DMS53 (cell line): Measurements from ENCODE around the gene LCN12.

Source experiments
- DNase-seq: peaks from one replicate; lab custom pipeline; 2025; lab: John Stamatoyannopoulos, UW

LCN12 gene

GRCh38 chr9:136945333-136946227, 6.5 kb upstream of the LCN12 start:
- no peak for DNase-seq

DNA sequence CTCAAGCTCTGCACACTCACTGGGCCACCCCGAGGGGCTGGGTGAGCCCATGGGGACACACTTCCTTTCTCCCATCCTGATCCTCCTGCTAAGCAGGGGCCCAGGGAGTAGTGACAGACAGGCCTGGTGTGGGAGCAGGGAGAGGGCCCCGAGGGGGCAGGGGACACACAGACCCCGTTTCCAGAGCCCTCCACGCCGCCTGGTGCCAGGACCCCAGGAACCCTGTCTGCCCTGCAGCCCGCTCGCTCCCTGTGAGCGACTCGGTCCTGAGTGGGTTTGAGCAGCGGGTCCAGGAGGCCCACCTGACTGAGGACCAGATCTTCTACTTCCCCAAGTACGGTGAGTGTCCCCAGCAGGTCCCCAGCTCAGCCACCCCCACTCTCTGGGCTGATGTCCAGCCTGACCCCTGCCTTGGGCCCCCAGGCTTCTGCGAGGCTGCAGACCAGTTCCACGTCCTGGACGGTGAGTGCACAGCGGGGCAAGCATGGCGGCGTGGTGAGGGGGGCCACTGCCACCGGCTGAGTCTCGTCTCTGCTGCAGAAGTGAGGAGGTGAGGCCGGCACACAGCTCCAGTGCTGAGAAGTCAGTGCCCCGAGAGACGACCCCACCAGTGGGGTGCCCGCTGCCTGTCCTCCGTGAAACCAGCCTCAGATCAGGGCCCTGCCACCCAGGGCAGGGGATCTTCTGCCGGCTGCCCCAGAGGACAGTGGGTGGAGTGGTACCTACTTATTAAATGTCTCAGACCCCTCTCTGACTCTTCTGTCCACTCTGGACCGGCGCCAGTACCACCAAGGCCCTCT, 5.6 kb upstream of the LCN12 start:
- no peak for DNase-seq

GRCh38 chr9:136947028-136947891, 4.8 kb upstream of the LCN12 start:
- DNase-seq: no peak

- peak; percentile 39 for DNase-seq
Observed at GRCh38 chr9:136947955-136948510, 4.0 kb upstream of the LCN12 start.

GRCh38 chr9:136949239-136949816, 2.7 kb upstream of the LCN12 start:
- peak; percentile 88 for DNase-seq

GRCh38 chr9:136949817-136950655, 2.0 kb upstream of the LCN12 start:
- DNase-seq: peak; percentile 99

- peak; percentile 68 for DNase-seq
Observed at GRCh38 chr9:136950656-136951276, 1.3 kb upstream of the LCN12 start.

DNA sequence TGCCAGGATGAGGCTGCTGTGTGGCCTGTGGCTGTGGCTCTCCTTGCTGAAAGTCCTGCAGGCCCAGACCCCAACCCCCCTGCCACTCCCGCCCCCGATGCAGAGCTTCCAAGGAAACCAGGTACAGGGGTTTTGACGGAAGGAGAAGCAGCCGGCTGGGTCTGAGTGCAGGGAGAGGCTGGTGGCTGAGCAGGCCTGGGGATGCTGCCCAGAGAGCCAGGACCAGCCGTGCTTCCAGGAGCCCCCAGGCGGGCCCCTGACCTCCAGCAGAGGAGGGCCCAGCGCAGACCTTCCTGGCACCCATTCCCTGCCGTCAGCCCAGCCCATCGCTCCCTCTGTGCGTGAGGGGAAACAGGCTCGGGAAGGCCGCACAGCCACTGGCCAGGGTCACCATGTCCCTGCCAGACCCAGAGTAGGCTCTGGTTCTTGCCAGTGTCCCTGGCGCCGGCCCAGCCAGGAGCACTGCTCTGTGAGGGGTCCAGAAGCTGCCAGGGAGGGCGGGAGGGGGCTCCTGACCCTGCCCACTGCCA, 313 bp downstream of the LCN12 start:
- no peak for DNase-seq

GRCh38 chr9:136952876-136953770, 1.1 kb downstream of the LCN12 start:
- no peak for DNase-seq

GRCh38 chr9:136953771-136954269, 1.7 kb downstream of the LCN12 start:
- no peak for DNase-seq

DNA sequence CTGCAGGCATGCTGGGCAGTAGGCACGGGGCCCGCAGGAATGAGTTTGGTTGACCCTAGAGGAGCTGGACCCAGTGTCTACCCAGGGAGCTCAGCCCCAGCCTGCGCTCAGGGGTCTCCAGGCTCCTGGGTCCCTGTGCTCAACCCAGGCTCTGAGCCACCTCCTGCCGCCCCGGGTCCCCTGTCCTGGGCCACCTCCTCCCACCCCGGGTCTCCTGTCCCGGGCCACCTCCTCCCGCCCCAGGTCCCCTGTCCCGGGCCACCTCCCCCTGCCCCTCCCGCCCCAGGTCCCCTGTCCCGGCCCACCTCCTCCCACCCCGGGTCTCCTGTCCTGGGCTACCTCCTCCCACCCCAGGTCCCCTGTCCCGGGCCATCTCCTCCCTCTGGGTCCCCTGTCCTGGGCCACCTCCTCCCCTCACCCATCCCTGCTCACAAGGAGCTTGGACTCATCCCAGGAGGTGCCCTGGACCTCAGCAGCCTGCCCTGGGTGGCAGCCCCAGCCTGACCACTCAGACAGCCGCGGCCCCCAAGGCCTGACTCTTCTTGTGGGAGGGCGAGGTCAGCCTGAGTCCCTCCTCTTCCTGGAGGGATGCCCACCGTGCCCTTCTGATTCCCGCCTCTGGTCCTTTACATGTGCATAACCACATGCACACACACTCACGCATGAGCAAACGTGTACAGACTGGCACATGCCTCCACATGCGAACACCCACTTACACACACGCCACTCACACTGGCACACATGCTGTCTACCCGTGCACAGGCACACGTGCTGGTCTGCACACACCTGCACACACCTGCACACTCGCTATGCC, 2.4 kb downstream of the LCN12 start:
- DNase-seq: no peak

DNA sequence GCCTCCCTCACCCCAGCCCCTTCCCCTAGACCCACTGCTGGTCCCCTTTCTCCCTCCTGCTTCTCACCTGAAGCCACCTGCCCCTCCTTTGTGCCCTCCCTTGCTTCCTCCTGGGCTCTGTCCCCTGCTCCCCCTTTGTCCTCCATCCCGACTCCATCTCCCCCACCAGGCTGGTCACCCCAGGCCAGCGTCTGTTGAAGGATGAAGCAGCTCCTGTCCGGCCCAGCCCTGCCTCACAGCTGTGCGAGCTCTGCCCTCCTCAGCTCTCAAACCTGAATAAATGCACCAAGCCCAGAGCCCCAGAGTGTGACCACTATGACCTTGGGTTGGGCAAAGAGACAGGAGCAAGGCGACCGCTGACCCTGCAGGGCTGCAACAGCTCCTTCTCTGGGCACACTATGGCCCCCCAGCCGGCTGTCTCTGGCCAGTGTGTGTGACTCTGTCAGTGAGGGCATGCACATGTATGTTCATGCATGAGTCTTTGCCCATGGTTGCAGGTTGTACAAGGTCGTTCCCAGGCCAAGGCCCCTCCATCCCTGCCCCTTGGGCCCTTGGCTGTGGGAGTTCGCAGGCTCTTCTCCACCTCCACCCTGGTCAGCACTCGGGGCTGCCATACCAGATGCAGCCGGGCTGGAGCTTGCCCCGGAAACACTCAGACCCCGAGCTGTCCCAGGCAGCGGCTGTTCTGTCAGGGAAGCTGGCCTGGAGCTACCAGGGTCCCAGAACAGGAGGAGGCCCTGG, 3.3 kb downstream of the LCN12 start:
- DNase-seq: no peak

GRCh38 chr9:136955943-136956335, 3.9 kb downstream of the LCN12 start:
- DNase-seq: no peak

GRCh38 chr9:136956604-136957003, 4.5 kb downstream of the LCN12 start:
- no peak for DNase-seq

GRCh38 chr9:136957461-136957860, 5.4 kb downstream of the LCN12 start:
- no peak for DNase-seq

- DNase-seq: no peak
Observed at GRCh38 chr9:136957901-136958300, 5.8 kb downstream of the LCN12 start.

DNA sequence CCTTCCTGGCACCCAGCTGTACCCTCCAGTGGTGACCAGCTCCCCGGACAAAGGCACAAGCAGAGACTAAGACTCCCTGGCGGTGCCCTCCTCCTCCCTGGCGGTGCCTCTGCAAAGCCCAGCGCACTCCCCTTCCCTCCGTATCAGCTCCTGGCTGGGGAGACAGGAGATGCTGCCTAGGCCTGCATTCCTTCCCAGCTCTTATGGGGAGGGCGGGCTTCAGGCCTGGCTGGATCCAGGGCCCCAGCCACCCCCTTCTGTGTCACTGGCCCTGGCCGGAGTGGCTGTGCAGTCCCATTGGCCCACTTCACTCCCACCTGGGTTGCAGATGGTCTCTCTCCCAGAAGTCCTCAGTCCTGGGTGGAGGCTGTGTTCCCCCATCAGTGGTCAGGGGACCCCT, 6.4 kb downstream of the LCN12 start:
- DNase-seq: no peak
